IPS DF 6.9 (cell line): ENCODE data around the gene RBM14.
"Not testable (repeated sequence)": the region's sequence is repeated elsewhere in the genome, so short reads cannot be mapped to it uniquely, and the experiment has no call there.

Source experiments
- DNase-seq: peaks from one replicate; pipeline ENCODE4 v3.0.0-alpha.2; 2013; ENCODE audit warnings: low read depth, low spot score
- H3K27ac ChIP-seq: one replicate; pipeline ENCODE4 v1.5.1; 2013; ENCODE audit warnings: low read length, control low read depth
- H3K27me3 ChIP-seq: 2 replicates; pipeline ENCODE4 v1.6.1; 2013; ENCODE audit warnings: mild to moderate bottlenecking, low read length; ENCODE audit not compliant: control insufficient read depth, insufficient read depth
- H3K36me3 ChIP-seq: 2 replicates; pipeline ENCODE4 v1.6.1; 2013; ENCODE audit warnings: low read length; ENCODE audit not compliant: control insufficient read depth, insufficient read depth
- H3K4me1 ChIP-seq: 2 replicates; pipeline ENCODE4 v1.6.1; 2013; ENCODE audit warnings: low read length; ENCODE audit not compliant: control insufficient read depth, insufficient read depth
- H3K4me3 ChIP-seq: 2 replicates; pipeline ENCODE4 v1.5.1; 2013; ENCODE audit warnings: mild to moderate bottlenecking, low read length
- H3K9me3 ChIP-seq: 2 replicates; pipeline ENCODE4 v1.6.1; 2013; ENCODE audit warnings: low read length, inconsistent platforms; ENCODE audit not compliant: control insufficient read depth, insufficient read depth
- WGBS: extraction: QIAGEN DNeasy Blood & Tissue Kit; methylation state at CpG from one replicate; pipeline ENCODE4 v1.1.7; 2013; ENCODE audit warnings: mixed read lengths, missing lambda C conversion rate; ENCODE audit not compliant: insufficient read length, insufficient coverage; 5-methylcytosine and 5-hydroxymethylcytosine counted together

RBM14 gene

GRCh38 chr11:66598993-66599392 is 17.4 kb upstream of the RBM14 start:
- Histone ChIP-seq H3K27me3 (no peaks in the 10 kb centered on the region), H3K36me3 (peaks cover 9% of the 10 kb centered on the region), H3K27ac (no peak overlapping the region), H3K4me1 (no peaks in the 10 kb centered on the region), H3K4me3 (no peak overlapping the region), H3K9me3 (no peaks in the 10 kb centered on the region)
- no peak for DNase-seq
- no CpG with 5 or more reads among the region's 6 CpGs for WGBS

GRCh38 chr11:66600219-66600618 is 16.2 kb upstream of the RBM14 start:
- DNase-seq: no peak
- Histone ChIP-seq H3K27me3 (no peaks in the 10 kb centered on the region), H3K9me3 (no peaks in the 10 kb centered on the region), H3K4me3 (no peak overlapping the region), H3K4me1 (no peaks in the 10 kb centered on the region), H3K36me3 (peaks cover 12% of the 10 kb centered on the region), H3K27ac (no peak overlapping the region)
- WGBS: no CpG with 5 or more reads among the region's 2 CpGs

GRCh38 chr11:66600631-66601233 is 15.7 kb upstream of the RBM14 start:
- H3K36me3 ChIP-seq: peaks cover 12% of the 10 kb centered on the region
- DNase-seq: no peak
- no peak overlapping the region for H3K27ac ChIP-seq
- no peaks in the 10 kb centered on the region for H3K27me3 ChIP-seq
- no peak overlapping the region for H3K4me3 ChIP-seq
- WGBS: no CpG with 5 or more reads among the region's 4 CpGs
- H3K9me3 ChIP-seq: no peaks in the 10 kb centered on the region
- no peaks in the 10 kb centered on the region for H3K4me1 ChIP-seq

- H3K4me3 ChIP-seq: no peak overlapping the region
- no peak for DNase-seq
- no peaks in the 10 kb centered on the region for H3K9me3 ChIP-seq
- H3K27ac ChIP-seq: no peak overlapping the region
- no peaks in the 10 kb centered on the region for H3K4me1 ChIP-seq
- WGBS: no CpG with 5 or more reads among the region's 6 CpGs
- H3K27me3 ChIP-seq: no peaks in the 10 kb centered on the region
- H3K36me3 ChIP-seq: peaks cover 12% of the 10 kb centered on the region
These were observed 13.4 kb upstream of the RBM14 start for GRCh38 chr11:66603072-66603471.

- no peaks in the 10 kb centered on the region for H3K4me1 ChIP-seq
- no peak for DNase-seq
- H3K27me3 ChIP-seq: no peaks in the 10 kb centered on the region
- H3K4me3 ChIP-seq: no peak overlapping the region
- WGBS: no CpG with 5 or more reads among the region's 5 CpGs
- H3K27ac ChIP-seq: no peak overlapping the region
- H3K36me3 ChIP-seq: peaks cover 9% of the 10 kb centered on the region
- no peaks in the 10 kb centered on the region for H3K9me3 ChIP-seq
These were observed 12.3 kb upstream of the RBM14 start for GRCh38 chr11:66604155-66604554.

GRCh38 chr11:66606608-66607007 is 9.8 kb upstream of the RBM14 start:
- H3K36me3 ChIP-seq, H3K4me3 ChIP-seq, DNase-seq, H3K9me3 ChIP-seq, H3K27me3 ChIP-seq, H3K4me1 ChIP-seq, H3K27ac ChIP-seq: not testable (repeated sequence)
- WGBS: no CpG with 5 or more reads among the region's 3 CpGs

GRCh38 chr11:66607126-66607834 is 9.2 kb upstream of the RBM14 start:
- Histone ChIP-seq H3K4me3 (no peak overlapping the region), H3K9me3 (no peaks in the 10 kb centered on the region), H3K36me3 (peaks cover 5% of the 10 kb centered on the region; the same call in 1 of the 2 replicates), H3K27ac (no peak overlapping the region), H3K27me3 (no peaks in the 10 kb centered on the region), H3K4me1 (no peaks in the 10 kb centered on the region)
- WGBS: no CpG with 5 or more reads among the region's 8 CpGs
- no peak for DNase-seq

GRCh38 chr11:66609721-66610617 is 6.5 kb upstream of the RBM14 start:
- Histone ChIP-seq H3K27ac (no peak overlapping the region), H3K4me3 (no peak overlapping the region), H3K36me3 (0 out of 2 replicates have a peak, but pooled peaks cover 3% of the 10 kb centered on the region), H3K4me1 (no peaks in the 10 kb centered on the region), H3K9me3 (no peaks in the 10 kb centered on the region), H3K27me3 (no peaks in the 10 kb centered on the region)
- DNase-seq: no peak
- no CpG with 5 or more reads among the region's 4 CpGs for WGBS

GRCh38 chr11:66612458-66612857 is 4.0 kb upstream of the RBM14 start:
- WGBS: no CpG with 5 or more reads among the region's 1 CpG
- Histone ChIP-seq H3K36me3 (no peaks in the 10 kb centered on the region), H3K9me3 (no peaks in the 10 kb centered on the region), H3K4me1 (no peaks in the 10 kb centered on the region), H3K27me3 (no peaks in the 10 kb centered on the region), H3K27ac (no peak overlapping the region), H3K4me3 (no peak overlapping the region)
- DNase-seq: no peak

- no peaks in the 10 kb centered on the region for H3K4me1 ChIP-seq
- DNase-seq: no peak
- H3K27me3 ChIP-seq: no peaks in the 10 kb centered on the region
- WGBS: no CpG with 5 or more reads among the region's 13 CpGs
- no peaks in the 10 kb centered on the region for H3K9me3 ChIP-seq
- H3K36me3 ChIP-seq: no peaks in the 10 kb centered on the region
- H3K4me3 ChIP-seq: no peak overlapping the region
- no peak overlapping the region for H3K27ac ChIP-seq
These were observed 2.4 kb upstream of the RBM14 start for GRCh38 chr11:66614073-66614472.
